Inflammatory macrophage treated with lipopolysaccharide for 4 hours (primary cell): ENCODE measurements around the gene TSPAN31.

Source experiments
- DNase-seq: peaks from one replicate; pipeline ENCODE4 v3.0.0-alpha.2; 2020

TSPAN31 gene

DNA sequence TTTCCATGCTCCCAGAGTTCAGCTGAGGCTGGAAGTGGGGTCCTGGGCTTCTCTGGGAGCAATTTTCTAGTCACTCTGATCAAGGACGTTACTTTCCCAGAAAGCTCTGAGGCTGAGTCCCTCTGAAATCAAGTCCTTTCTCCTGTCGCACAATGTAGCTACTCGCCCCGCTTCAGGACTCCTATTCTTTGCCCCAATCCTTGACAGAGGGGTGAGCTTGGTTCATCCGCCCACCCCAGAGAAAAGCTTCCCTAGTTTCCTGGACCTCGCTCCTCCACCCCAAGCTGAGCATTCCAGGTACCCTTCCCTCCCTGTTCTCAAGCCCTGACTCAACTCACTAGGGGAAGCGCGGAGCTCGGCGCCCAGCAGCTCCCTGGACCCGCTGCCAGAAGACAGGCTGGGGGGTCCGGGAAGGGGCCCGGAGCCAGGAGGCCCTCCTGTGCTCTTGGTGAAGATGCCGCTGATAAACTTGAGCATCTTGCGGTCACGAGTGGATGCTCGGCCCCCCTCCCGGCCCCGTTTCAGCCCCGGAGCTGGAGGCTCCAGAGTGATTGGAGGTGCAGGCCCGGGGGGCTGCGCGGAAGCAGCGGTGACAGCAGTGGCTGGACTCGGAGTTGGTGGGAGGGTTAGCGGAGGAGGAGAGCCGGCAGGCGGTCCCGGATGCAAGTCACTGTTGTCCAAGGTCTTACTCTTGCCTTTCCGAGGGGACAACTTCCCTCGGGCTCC lies 7.9 kb upstream of the TSPAN31 start:
- no peak for DNase-seq

DNA sequence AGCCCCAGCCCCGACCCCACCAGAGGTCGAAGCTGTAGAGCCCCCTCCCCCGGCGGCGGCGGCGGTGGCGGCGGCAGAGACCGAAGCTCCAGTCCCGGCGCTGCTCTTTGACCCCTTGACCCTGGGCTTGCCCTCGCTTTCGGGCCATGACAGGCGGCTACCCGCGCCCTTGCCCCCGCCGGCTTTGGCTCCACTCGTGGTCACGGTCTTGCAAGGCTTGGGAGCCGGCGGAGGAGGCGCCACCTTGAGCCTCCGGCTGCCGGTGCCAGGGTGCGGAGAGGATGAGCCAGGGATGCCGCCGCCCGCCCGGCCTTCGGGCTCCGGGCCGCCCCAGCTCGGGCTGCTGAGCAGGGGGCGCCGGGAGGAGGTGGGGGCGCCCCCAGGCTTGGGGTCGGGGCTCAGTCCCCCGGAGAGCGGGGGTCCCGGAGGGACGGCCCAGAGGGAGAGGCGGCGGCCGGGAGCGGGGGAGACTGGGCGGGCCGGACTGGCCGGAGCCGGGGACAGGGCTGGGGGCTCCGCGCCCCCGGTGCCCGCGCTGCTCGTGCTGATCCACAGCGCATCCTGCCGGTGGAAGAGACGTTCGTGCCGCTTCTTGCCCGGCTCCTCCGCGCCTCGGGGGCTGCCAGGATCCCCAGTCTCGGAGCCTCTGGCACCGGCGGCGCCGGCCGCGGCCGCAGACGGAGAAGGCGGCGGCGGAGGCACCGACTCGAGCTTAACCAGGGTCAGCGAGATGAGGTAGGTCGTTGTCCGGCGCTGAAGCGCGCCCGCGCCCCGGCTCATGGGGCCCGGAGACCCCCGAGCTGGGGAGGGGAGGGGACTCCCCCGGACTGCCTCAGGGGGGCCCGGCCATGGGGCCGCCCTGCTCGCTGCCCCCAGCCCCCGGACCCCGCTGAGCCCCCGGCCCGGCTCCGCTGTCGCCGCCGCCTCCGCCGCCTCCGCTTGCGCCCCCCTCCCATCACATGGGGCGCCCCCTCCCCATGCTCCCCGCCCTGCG lies 7.1 kb upstream of the TSPAN31 start:
- no peak for DNase-seq

DNA sequence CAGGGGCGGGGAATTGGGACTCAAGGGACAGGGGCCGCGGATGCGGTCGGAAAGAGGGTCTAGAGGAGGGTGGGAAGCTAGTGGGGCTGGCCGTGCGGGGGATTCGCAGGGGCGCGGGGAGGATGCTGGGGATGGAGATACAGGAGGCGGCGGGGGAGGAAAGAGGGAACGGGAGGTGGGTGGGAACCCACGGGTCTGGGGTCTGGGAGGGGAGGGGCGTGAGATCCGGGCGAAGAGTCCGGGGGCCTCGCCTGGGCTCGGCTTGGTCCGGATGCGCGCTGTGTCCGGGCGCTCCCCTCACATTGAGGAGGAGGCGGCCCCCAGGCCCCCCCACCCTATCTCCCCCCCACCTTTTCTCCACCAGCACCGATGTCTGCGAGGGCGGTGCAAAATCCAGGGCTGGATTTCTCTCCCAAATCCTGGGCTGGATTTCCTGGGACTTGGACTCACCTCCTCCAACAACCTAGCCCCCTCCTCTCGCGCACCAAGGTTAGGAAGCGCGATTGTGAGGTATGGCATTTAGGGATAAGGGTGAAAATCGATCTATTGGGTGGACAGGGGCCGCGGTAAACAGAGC lies 6.1 kb upstream of the TSPAN31 start, which contains the start of gene AGAP2:
Gene AGAP2, minus strand, starts transcription at position 82 of the 577 bp plus-strand sequence. CDS start 496 bp downstream, outside the sequence.
- DNase-seq, result no peak

DNA sequence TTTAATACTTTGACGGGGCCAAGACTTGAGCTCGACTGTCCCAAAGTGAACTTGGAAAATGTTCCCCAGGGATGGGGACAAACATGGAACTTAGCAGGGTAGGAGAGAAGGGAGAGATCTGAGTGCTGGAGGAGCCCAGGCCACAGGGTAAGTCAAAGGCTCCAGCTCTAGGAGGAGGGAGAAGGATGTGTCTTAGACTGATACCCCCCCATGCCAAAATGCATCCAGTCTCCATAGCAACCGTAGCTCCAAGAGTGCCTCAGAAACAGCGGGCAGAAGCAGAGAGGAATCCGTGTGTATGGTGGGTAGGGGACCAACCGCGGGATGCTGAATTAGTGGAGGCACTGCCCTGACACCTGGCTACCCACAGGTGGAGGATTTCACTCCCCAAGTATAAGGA lies 5.5 kb upstream of the TSPAN31 start:
- no peak for DNase-seq

DNA sequence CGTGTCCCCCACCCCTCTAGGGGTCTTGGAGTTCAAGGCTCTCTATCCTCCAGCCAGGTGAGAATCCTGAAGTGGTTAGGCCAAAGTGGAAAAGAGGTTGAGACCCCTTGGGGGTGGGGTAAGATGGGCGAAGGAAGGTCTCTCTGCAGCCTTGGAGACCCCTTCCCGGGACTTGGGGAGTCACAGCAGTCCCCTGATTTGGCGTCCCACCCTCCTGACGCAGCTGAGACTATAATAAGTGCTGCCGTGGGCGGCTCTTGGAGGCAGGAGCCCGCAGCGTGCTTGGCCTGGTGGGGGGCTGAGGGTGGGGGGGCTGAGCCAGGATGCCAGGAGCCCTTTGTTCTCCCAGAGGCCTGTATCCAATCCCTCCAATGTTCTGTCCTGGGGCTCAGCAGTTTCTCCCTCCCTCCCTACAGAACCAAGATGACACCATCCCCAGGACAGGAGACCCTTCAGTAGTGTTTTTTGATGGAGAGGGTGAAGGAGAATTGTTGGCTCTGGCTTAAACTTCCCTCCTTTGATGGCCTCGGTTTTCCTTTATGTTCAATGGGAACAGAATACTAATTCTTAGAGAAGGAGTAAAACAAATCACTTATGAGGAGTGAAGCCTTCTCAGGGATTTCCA lies 4.8 kb upstream of the TSPAN31 start:
- DNase-seq, result no peak

DNA sequence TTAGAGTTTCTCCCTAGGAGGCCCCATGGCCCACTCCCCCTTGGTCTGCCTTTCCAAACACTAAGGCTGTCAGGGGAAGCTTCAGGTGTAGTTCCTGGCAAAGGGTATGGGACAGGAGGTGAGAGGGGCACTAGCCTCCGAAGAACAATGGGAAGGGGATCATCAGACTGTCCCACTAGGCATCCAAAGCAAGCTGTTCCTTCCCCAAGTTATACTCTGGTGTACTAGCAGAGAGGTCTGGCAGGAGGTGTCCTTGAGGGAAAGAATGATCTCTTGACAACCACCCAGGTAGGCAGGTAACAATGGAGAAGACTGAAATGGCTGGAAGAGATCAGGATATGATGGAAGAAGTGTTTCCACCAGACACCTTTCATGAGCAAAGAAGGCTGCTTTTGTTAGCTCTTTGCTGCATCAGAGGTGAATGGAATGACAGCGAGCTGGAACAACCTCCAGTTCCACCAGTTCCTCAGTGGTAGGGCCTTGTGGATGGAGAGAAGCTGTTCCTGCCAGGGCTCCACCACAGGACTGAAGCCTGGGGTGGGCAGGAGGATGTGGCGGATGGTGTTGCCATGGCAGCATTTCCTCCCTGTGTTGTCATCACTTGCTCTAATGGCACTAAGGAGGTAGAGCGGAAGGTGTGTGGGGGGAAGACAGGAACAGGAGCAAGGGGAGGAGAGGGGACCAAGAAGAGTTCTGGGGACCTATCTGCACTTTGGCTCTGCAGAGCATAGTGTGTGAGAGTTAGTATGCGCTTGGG lies 4.0 kb upstream of the TSPAN31 start:
- peak; percentile 34 for DNase-seq

DNA sequence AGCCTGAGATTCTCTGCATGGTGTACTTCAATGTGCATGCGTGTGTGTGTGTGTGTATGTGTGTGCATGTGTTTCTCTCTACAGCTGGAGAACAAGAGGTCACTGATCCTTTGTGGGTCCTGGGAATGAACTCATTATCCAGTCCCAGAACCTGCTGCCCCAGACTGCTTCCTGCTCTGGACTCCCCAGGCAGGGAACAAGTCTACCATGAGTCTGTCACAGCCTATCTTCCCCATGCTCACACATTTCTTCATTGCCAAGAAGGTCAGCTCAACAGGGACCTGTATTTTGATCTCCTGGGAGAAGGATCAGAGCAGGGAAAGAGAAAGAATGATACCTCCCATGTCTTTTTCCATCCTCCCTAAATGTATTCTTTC lies 3.4 kb upstream of the TSPAN31 start:
- no peak for DNase-seq

DNA sequence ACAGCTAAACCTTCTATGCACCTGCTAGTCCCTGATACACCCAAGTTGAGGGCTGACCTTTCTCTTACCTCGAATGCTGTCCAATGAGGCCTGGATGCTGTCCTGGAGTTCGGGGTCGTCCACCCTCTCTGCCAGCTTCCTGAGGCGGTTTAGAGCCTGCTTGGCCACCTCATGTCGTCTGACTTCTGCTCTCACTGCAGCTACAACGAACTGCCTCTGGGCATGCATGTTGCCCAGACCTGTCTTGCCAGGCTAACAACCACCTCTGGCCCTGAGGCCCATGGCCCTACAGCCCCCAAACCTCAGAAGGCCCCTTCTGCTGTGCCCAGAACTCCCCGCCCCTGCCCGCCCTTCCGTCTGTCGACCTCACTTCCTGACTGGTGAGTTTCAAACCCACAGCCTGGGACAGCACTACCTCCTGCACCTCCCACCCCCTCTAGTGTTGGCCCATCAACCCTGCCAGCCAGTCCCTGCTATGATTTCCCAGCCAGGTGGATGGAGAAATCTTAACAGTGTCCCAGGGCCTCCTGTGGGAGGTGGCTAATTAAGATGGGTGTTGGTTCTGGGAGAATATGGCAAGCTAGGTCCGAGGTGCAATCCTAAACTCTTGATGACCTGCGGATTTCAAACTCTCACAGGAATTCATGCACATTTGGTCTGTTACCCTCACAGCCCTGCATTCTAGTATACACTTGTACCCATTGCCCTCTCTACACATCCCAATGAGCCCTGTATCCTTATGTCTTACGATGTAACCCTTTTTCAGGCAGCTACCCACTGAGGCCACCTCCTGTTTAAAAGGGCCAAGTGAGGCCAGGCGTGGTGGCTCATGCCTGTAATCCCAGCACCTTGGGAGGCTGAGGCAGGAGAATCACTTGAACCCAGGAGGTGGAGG lies 2.7 kb upstream of the TSPAN31 start:
- peak; percentile 63 for DNase-seq

DNA sequence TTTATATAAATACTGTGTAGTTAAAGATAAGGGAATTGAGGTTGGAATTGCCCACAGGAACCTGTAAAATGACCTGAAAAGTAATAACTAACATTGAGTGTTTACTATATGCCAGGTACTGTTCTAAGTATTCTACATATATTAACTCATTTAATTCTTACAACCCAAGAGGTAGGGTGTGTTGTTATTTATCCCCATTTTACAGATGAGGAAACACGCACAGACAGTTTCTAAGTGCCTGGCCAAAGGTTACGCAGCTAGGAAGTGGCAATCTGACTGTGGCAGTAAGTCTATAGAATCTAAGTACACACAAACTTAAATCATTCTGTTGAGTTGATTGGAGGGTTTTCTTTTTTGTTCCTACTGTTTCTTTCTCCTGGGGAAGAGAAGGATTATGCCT lies 1.1 kb upstream of the TSPAN31 start:
- no peak for DNase-seq

DNA sequence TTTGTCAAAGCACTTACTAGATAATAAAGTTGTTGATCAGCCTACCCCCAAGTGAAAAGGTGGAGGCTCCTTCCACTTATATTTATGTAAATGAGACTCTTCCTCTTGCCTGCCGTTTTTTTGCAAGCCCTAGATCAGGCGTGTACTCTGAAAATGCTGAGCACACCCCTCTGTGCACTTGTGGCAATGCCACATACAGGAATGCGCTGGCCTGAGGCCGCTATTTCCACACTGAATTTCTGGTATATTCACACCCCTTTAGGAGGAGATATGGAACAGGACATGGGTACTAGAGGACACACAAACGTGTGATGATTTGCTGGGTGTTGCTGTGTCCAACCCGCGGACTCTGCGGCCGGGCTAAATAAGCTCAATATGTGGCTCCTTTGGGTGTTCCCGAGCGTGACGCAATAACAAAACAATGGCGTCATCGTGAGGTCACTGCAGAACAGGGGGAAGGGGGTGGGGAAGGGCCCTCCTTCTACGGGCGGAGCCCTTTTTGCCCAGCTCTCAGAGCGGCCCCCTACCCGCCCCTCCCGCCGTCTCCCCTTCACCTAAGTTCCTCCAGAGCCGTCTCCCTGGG lies 554 bp upstream of the TSPAN31 start:
- DNase-seq, result peak; percentile 83

DNA sequence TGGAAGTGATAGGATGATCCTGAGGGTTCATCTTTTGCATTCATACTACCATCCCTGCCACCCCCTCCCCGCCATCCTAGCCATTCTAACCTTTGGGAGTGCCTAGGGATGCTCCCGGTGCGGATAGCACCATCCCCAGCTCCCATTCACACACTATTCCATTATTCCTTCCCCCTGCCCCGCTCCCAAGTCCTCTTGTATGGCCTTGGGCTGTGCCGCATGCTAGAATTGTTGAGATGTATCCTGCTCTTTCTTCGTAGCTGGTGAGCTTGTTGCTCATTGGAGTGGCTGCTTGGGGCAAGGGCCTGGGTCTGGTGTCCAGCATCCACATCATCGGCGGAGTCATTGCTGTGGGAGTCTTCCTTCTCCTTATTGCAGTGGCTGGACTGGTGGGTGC lies 644 bp downstream of the TSPAN31 start:
- DNase-seq, result peak; percentile 28

DNA sequence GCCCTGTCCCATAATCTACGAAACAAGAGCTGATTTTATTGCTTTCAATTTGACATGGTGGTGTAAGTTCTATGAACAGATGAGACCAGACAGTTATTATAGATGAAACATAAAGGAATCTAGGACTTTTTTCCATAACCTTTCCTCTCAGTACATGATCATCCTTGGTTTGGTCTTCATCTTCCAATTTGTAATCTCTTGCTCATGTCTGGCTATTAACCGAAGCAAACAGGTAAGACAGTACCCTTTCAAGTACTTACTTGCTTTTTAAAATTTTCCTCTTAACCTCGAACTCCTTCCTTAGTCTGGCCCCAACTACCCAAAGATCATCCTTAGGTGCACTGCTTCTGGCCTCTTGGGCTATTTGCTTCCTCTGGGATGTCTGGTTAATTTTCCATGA lies 1.2 kb downstream of the TSPAN31 start:
- no peak for DNase-seq

DNA sequence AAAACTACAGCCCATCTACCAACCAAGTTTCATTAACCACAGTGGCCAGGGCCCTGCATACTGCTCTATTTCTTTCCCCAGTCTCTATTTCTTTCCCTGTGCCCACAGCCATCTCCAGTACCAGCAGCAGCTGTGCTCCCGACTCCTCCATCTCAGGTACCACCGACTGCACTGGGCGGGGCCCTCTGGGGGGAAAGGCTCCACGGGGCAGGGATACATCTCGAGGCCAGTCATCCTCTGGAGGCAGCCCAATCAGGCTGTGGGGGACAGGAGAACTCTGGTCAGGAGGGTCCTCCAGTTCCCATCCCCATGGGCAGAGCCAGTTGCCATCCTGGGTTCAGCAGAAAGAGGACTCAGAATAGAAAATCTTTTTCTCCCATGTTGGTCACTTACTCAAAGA lies 4.2 kb downstream of the TSPAN31 start:
- DNase-seq, result no peak

DNA sequence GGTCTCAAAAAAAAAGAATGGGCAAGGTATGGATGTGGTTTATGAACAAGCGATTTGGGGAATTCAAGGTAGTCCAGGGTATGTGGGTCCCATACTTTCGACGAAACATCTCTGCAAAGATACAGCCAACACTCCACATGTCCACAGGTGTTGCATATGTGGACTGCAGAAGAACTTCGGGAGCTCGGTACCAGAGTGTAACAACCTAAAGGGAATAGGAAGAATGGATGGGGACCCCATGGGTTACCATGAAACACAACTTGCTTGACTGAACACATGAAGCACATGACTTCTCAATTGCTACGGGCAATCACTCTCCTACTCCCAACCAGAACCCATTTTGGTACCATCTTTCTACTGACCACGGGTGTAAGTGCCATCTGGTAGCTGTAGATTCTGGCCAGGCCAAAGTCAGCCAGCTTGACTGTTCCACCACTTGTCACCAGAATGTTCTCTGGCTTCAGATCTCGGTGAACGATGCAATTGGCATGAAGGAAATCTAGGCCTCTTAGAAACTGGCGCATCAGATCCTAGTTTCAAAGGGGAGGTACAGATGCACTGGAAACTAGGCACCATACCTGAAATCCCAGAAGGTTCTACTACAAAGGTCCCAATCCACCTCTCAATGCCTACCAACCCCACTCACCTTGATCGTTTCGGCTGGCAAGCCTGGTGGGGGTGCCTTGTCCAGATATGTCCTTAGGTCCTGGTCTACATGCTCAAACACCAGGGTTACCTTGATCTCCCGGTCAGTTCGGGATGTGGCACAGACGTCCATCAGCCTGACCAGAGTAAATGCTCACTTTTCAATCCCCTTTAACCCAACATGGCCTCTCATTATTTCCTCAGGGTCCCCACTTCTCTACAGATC lies 6.0 kb downstream of the TSPAN31 start:
- DNase-seq, result no peak

DNA sequence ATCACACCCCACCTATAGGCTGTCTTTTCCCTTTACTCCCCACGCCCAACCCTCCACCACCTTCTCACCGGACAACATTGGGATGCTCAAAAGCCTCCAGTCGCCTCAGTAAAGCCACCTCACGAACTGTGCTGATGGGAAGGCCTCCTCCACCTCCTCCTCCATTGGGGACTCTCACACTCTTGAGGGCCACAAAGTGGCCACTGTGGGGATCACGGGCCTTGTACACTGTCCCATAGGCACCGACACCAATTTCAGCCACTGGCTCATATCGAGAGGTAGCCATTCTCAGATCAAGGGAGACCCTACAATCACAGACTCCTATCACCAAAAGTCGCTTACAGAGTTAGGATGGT lies 6.6 kb downstream of the TSPAN31 start:
- no peak for DNase-seq

DNA sequence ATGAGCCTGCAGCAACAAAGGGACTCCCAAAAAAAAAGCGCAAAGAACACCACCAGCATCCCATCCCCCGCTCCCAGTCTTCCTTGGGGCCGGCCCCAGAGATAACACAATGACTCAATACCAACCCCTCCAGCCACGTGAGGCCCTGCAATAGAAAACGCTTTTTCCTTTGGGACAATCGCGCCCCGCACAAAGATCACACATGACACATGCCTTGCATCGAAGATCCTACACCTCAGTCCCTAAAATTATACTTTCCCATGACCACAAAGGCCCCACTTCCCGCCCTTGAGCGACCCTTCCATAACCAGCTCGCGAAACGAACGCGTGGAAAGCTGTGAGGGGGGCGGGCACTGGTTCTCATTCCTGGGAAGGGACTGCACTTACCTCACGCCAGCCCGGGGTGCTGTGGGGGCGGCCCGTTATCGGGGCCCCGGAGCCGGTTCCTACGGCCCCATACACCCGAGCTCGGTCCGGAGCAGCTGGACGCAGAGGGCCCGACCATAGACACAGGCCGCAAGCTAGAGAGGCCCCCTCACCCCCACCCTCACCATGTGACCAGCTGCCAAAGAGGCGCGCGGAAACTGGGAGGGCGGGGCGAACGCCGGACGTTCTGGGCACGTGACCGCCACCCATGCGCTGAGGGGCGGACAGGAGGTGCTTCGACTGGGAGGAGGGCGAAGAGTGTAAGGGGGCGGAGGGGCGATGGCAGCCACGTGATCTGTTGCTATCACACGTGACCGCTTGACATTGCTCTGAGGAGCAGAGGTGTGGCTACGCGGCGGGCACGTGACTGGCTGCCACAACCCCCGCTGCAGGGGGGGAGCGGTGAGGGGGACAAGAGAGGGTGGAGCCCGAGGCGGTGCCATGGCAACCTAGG lies 7.2 kb downstream of the TSPAN31 start, which contains the start of gene CDK4:
Gene CDK4, minus strand, starts transcription at position 523 of the 880 bp plus-strand sequence. CDS start 593 bp downstream, outside the sequence.
- DNase-seq, result peak; percentile 98

DNA sequence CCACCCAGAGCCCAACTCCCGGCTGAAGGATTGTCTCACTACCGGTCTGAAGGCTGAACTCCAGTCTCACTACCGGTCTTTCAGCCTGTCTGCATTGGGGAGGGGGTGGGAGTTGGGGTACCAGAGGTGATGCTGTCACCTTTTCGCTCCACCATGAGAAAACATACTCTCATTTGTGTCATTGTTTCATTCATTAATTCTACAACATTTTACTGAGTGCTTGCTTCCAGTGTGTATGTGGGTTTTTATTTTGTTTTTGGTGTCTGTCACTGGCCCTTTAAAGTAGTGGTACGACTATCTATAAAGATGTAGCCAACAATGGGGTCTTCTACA lies 7.8 kb downstream of the TSPAN31 start:
- no peak for DNase-seq

DNA sequence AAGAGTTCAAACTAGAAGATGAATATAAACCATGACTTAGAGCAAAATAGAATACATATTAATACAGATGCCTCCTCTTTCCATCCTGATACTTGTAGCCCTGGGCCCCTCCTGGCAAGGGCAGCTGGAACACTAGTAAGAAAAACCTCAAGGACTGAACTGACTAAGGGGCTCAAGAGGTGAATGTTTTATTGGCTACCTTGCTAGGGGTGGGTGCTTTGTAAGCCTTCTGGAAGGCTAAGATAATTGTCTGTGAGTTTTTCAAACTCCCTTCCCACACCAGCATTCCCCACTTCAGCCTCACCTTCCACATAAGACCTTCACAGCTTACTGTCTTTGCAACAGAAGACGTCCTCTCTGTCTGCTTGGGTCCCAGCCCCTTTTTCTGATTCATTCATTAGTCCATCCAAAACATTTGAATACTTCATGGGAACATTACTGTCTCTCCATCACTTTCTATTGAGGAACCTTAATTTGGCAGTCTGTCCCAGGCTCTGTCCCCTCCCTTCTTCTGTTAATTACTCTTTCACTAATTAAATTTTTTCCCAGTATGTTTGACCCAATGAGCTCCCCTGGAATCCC lies 9.0 kb downstream of the TSPAN31 start:
- no peak for DNase-seq
